ENCODE measurements around the gene GJC1.

Gene GJC1

GRCh38 chr17:44848257-44848795 is 18.2 kb upstream of the GJC1 start:
- no peak overlapping the region for H3K4me3 ChIP-seq (ENCODE audit: low read depth, low read length)
- TF ChIP-seq, protein P1, sequence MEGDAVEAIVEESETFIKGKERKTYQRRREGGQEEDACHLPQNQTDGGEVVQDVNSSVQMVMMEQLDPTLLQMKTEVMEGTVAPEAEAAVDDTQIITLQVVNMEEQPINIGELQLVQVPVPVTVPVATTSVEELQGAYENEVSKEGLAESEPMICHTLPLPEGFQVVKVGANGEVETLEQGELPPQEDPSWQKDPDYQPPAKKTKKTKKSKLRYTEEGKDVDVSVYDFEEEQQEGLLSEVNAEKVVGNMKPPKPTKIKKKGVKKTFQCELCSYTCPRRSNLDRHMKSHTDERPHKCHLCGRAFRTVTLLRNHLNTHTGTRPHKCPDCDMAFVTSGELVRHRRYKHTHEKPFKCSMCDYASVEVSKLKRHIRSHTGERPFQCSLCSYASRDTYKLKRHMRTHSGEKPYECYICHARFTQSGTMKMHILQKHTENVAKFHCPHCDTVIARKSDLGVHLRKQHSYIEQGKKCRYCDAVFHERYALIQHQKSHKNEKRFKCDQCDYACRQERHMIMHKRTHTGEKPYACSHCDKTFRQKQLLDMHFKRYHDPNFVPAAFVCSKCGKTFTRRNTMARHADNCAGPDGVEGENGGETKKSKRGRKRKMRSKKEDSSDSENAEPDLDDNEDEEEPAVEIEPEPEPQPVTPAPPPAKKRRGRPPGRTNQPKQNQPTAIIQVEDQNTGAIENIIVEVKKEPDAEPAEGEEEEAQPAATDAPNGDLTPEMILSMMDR (IDR thresholded peaks at IDR 0.05; ENCODE audit: low read depth, low read length, missing control alignments), result no peak
- in situ Hi-C loops (cut with HindIII; ENCODE audit: low sequenced_read_pairs), result no loop called here
- no peak for DNase-seq (ENCODE audit: low read depth)

DNA sequence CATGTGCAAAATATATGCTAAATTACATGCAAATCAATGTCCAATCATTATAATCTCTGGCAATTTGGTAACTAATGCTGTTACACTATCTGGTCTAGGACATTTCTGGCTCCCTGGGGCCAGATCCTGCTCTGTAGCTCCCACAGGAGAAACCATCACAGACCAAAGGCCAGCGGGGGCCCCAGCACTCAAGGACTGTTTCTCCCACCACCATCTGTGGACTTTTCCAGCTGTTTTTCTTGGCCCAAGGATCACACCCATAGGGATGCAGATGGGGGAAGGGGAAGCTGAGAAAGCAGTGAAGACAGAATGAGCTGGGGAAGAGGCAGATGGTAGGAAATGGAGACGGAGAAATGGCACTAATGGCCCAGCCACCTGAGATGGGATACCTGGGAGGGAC is 17.5 kb upstream of the GJC1 start, which contains the start of gene HIGD1B:
TSS of gene HIGD1B (plus strand) at position 298 of the 400 bp plus-strand sequence. CDS start 270 bp downstream, outside the sequence.
- no peak within 1 kb of the TSS for H3K4me3 ChIP-seq (ENCODE audit: low read depth, low read length)
- DNase-seq (ENCODE audit: low read depth), result no peak
- TF ChIP-seq, protein P1 (IDR thresholded peaks at IDR 0.05; ENCODE audit: low read depth, low read length, missing control alignments), result no peak
- in situ Hi-C loops (cut with HindIII; ENCODE audit: low sequenced_read_pairs), result no loop called here

- H3K4me3 ChIP-seq (ENCODE audit: low read depth, low read length), result no peak overlapping the region
- in situ Hi-C loops (cut with HindIII; ENCODE audit: low sequenced_read_pairs), result no loop called here
- no peak for DNase-seq (ENCODE audit: low read depth)
- TF ChIP-seq, protein P1 (IDR thresholded peaks at IDR 0.05; ENCODE audit: low read depth, low read length, missing control alignments), result no peak
These were observed 16.1 kb upstream of the GJC1 start for GRCh38 chr17:44846206-44846605.

GRCh38 chr17:44844390-44844830 is 14.3 kb upstream of the GJC1 start:
- TF ChIP-seq, protein P1 (IDR thresholded peaks at IDR 0.05; ENCODE audit: low read depth, low read length, missing control alignments), result no peak
- no peak for DNase-seq (ENCODE audit: low read depth)
- in situ Hi-C loops (cut with HindIII; ENCODE audit: low sequenced_read_pairs), result loop anchor here (5.0 kb wide), 2 partner anchors 33 to 92 kb away; no protein-coding TSS in a partner anchor
- H3K4me3 ChIP-seq (ENCODE audit: low read depth, low read length), result no peak overlapping the region

DNA sequence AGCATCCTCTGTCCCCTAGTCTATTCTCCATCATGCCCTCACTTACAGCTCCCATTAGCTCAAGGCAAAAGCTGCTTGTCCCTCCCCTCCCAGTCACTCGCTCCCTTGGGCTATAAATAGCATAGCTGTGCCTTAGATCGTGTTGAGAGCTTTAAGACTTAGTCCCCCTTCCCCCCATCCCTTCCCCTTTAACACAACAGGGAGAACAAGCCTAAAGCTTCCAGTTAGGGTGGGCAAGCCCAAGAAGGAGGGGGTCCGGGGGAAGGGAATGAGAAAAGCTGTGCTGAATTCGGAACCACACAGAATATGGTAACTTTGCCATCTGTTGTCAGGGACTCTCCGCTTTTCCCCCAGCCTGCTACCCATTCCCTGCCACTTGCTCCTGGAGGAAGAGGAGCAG is 12.7 kb upstream of the GJC1 start:
- H3K4me3 ChIP-seq (ENCODE audit: low read depth, low read length), result no peak overlapping the region
- in situ Hi-C loops (cut with HindIII; ENCODE audit: low sequenced_read_pairs), result loop anchor here (5.0 kb wide), 2 partner anchors 35 to 90 kb away; no protein-coding TSS in a partner anchor
- no peak for DNase-seq (ENCODE audit: low read depth)
- TF ChIP-seq, protein P1 (IDR thresholded peaks at IDR 0.05; ENCODE audit: low read depth, low read length, missing control alignments), result no peak

DNA sequence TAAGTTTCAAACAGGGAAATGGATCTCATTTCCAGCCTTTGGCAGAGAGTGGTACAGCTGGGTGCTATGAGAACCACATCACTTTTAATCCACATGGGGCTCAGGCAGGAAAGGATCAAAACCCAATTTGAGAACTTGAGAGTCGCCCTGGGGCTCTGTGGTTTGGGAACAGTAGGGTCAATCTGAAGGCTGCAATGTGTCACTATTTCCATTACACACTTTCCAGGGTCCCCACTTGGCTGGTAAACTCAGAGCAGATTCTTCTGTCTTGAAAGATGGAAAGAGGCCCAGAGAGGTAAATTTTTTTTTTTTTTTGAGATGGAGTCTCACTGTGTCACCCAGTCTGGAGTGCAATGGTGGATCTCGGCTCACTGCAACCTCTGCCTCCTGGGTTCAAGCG is 10.8 kb upstream of the GJC1 start:
- TF ChIP-seq, protein P1 (IDR thresholded peaks at IDR 0.05; ENCODE audit: low read depth, low read length, missing control alignments), result no peak
- DNase-seq (ENCODE audit: low read depth), result no peak
- in situ Hi-C loops (cut with HindIII; ENCODE audit: low sequenced_read_pairs), result loop anchor here (5.0 kb wide), 2 partner anchors 36 to 89 kb away; no protein-coding TSS in a partner anchor
- no peak overlapping the region for H3K4me3 ChIP-seq (ENCODE audit: low read depth, low read length)

All from astrocyte of the cerebellum (primary cell).